ENCODE results near the gene ITGA2B.
"Not testable (repeated sequence)": the region's sequence is repeated elsewhere in the genome, so short reads cannot be mapped to it uniquely, and the experiment has no call there.

ITGA2B gene

DNA sequence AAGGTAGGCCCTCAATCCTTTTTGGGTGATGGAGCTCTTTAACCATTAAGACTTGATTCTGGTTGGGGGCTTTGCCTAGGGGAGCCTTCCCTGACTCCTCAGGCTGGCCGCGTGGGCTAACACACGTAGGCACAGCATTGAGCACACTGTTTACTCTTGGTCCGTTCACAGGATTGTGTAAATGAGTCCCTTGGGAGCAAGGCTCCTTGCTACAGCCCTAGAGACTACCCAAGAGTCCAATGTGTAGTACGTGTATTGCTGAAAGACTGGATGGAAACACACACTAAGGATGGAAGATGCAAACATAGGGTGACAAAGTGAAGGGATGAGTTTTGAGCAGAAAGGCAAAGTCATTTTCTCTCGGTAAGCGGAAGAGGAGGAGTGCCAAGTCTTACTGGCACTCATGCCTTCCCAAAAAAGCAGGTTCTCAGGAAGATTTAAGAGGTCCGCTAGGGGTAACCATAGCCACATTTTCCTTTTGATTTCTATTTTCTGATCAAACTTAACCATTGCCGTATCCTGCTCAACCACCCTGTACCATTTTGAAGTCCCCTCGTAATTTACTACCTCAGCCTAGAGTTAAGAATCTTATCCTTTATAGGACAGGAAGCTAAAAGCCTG is 911 bp upstream of the ITGA2B start:
- no peak for DNase-seq

DNA sequence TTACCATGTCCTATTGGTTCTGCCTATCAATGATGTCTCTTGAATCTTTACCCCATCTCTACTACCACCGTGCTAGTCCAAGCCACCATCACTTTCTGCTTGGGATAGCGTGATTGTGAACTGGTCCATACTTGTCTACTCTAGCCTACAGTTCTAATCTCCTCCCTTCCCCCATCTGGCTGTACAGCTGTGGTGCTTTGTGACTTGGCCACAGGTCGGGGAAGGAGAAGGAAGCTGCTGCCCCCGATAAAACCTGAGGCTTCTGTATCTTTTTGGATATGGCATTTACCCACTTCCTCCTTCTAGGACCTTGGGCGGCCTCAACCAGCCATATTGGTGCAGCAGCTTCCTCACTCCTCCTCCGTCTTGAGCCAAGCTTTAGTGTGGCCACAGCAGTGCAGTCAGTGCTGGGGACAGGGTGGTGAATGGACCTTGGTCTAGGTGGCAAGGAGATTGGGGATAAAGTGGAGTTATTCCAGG is 314 bp upstream of the ITGA2B start:
- no peak for DNase-seq

DNA sequence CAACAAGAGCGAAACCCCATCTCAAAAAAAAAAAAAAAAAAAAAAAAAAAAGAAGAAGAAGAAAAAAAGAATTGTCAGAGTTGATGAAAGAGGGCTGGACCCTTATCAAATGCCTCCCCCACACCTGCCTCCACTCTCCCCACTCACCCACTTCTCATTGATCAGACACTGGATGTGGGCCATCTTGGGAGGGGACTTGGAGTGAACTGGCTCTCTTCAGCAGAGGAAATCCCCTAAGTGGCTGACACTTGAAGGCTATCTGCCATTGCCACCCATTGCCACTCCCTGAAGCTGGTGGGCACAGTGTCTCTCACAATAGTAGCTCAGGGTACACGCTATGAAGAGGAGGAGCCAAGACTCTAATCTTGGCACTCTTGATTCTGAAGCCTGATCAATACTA is 1.6 kb downstream of the ITGA2B start:
- no peak for DNase-seq

DNA sequence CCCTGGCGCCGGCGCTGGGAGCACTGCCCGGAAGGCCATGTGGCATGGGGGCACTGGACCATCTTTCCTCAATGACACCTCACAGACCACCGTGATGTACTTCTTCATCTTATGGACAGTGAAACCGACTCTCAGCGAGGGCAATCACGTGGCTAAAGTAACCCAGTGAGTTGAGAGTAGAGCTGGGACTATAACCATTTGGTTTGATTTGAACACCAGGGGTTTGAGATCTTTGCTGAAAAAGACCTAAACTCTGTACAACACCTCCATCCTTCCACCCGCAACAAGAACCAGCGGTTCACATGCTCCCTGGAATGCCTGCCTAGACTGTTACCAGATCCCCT is 3.3 kb downstream of the ITGA2B start:
- DNase-seq, result no peak

DNA sequence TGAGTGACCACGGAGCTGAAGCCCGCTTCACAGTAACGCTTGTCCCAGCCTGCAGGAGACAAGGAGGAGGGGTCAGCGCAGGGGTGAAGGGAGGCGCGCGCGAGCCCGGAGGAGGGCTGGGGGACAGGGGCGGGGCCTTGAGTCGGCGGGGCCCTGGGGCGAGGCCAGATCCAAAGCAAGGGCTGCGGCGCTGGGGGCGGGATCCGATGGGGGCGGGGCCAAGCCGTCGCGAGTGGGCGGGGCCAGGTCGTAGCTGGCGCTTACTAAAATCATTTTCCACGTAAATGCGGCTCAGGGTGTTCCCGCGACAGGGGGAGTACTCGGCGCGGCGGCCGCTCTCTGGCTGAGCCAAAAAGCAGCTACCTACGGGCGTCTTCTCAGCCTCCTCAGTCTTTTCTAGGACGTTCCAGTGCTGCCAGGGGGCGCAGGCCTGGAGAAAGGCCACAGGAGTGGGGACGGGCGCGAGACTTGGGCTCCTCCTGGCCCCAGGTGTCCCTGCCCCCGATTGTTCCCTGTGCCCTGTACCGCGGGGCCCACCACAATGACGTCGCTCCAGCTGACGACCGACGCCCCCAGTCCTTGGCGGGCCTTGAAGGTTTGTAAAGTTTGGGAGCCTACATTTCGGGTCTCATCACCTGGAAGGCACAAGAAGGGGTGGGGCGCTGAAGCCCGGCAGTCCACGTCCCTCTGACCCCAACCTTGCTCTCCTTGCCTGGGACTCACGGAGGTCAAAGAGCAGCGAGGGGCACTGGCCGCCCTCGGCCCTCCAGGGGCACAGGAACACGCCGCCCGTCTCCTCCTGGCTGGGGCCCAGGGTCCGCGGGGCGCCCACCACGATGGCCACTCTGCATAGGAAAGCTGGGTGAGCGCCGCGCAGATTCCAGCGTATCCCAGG is 3.9 kb downstream of the ITGA2B start:
- peak; percentile 84 to 86 for DNase-seq

DNA sequence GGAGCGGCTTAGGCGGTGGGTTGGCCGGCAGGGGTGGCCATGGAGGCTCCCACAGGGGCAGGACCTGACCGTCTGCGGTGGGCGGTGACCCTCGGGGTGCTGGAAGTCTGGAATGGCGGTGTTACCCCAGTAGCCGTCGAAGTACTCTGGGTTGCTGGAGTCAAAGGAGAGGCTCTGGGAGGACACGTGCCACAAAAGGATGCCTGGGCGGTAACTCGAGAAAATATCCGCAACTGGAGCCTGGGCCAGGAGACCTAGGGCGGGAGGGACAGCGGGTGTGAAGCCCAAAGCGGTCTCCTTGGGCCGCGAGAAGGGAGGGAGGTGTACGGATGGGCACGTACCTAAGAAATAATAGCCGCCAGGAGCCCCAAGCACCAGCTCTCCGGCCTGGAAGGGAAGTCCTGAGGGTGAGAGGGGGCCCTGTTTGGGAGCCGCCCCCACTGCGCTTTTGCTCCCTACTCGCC is 4.6 kb downstream of the ITGA2B start:
- DNase-seq, result no peak

DNA sequence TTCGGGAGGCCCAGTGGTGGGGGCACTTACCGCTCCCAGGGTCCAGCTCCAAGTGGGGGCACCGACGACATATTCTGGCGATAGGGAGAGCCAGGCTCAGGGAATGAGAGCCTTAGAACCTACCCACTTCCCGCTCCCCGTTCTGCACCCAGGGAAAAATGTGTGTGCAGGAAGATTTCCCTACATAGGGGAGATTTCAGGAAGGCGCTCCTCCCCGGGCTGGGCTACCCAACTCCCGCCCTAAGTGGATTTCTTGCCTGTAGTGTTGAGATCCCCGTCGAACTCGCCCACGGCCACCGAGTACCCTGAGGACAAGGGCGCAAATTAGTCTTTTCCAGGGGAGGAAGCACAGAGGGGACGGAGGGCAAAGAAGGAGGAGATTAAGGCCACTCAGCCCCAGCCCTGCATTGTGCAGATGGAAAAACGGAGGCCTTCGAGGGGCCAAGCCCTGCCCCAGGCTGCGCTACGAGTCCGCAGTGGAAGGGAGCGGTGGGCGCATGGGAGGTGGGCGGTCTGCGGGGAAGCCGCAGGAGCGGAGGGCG is 5.1 kb downstream of the ITGA2B start:
- no peak for DNase-seq

DNA sequence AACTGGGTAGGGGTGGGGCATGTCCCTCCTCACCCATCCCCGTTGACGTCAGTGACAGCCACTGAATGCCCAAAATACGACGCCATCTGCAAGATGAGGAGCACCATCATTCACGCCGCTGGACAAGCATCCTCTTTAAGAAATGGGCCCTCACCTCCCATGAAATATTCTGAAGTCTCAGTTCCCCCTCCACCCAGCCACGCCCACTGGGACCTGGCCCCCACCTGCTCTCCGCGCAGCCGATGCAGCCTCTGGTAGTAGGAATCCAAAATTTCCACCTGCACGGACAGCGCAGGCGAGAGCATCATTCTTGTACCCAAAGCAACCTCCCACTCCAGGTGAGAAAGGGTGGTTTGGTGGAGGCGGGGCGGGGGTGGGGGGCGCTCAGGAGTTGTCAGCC is 5.6 kb downstream of the ITGA2B start:
- DNase-seq, result no peak

DNA sequence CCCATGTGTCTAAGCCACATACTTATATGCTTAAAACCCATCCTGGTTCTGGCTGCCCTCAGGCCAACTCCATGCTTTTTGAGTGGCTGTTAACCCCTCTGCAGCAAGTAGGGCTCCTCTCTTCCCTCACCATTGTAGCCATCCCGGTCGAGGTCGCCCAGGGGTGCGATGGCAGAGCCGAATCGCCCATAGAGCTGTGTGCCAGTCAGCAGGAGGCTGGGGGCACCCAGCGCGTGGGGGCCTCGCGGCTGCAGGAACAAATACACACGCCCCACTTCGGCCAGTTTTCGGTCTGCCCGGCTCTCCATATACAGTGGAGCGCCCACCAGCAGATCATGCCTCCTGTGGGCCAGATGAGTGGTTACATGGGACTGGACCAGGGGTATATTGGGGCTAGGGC is 6.1 kb downstream of the ITGA2B start:
- no peak for DNase-seq

DNA sequence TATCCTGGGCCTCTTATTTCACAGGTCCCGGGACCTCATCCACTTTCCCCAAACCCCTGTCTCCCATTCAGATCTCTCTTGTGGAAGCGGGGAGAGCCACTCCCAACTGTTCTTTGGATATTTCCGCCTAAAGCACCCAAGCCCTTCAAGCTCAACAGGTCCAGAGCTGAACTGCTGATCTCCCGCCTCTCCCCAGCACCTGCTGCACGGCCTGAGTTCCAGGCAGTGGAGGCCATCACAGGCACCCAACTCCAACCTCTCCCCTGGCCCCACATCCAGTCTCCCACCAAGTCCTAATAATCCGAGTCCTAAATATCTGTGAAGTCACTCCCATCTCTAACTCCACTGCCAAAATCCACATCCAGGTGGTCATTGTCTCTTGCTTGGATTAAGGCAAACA is 6.5 kb downstream of the ITGA2B start:
- DNase-seq, result no peak

DNA sequence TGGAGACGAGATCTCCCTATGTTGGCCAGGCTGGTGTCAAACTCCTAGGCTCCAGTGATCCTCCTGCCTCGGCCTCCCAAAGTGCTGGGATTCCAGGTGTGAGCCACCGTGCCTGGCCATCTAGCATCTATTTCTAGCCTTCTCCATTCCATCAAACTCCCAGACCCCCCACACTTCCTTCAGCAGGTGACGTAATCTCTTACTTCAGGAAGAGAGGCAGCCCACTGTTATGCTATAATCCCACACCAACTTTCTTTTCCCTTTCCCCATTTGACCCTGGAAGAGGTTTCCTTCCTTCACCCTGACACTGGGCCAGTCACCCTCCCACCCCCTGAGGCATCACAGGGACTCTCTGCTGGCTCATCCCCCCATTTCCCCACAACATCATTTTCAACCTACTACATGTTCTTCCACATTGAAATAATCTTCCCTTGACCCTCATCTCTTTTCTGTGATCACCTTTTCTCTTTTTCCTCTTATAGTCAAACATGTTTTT is 7.6 kb downstream of the ITGA2B start:
- DNase-seq, result no peak

DNA sequence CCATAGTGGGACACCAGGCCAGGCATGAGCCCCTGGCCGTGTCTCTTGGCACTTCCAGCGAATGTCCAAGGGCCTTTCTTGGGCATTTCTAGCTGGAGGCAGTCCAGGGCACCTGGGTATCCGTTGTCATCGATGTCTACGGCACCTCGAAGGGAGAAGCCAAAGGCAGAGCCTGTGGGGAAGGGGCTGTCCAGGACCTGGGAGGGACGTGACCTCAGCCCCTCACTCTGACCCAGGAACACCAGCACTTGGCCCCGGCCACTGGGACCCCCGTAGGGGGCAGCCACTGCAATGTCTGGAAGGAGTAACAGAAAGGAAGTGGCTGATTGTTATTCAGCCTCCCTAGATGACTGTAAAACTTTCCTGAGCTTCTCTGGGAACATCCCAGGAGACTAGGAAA is 8.7 kb downstream of the ITGA2B start:
- DNase-seq, result no peak

DNA sequence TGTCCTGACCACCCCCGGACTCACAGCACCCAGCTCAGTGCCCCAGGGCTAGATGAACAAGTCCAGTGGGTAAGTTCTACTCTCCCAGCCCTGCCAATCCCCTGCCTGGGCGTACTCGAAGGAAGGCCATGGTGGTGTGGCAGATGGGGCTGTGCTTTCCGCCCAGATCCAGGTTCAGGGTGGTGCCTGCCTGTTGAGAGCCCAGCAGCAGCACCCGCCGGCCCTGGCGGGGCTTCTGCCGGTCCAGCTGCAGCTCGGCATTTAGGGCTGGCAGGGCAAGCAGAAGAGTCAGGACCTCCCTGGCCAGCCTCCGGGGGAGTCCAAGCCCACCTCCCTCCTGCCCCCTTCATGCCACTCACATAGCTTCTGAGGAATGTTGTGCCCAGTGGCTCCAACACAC is 9.6 kb downstream of the ITGA2B start:
- no peak for DNase-seq

DNA sequence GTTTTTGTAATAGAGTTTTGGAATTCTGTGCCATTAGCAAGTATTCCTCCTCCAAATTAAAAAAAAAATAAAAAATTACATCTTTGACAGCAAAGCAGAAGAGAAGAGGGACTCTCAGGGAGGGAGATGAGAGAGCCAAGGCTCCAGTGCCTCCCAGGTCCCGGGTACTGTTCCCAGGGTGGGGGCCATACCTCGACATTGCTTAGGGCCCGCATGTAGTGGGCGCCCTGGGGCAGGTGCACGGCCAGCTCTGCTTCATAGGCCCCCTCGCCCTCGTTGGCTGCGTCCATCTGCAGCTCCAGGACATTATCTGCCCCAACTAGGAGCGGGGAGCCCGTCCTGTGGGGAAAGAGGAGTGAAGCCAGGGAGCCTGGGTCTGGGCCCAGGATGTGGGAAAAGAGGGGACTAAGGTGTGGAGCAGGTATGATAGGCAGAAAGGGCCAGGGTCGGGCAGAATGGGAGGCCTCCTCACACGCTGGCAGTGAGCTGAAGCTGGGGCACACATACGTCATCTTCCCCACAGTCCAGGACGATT is 11.2 kb downstream of the ITGA2B start:
- DNase-seq, result no peak

DNA sequence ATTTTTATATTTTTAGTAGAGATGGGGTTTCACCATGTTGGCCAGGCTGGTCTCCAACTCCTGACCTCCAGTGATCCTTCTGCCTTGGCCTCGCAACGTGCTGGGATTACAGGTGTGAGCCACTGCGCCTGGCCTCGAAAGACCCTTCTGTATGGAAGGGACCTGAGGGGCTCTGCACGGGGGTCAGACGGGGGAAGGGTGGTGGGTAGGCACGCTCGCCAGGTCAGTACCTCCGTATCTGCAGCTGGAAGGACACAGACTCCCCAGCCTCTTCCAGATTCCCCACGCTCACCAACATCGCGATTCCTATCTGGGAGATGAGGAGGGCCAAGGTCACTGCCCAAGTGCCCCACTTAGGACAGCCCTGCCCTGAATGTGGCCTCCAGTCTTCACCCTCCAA is 12.7 kb downstream of the ITGA2B start:
- DNase-seq, result no peak

DNA sequence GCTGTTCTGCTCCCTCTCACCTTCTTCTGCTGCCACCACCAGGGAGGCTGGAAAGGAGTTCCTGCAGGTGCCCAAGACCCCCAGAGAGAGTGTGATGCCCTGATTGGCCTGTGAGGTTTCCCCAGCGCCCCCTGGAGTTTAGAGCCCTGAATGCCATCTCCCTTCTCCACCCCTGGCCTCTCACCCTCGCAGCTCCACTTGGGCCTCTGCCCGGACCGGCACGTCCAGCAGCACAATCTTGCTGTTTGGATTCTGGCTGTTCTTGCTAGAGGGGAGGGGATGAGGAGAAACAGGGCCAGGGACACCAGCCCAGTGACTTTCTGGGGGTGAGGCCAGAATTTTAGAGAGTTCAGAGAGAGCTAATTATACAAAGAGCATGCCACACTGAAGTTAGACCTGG is 13.3 kb downstream of the ITGA2B start:
- DNase-seq, result no peak

DNA sequence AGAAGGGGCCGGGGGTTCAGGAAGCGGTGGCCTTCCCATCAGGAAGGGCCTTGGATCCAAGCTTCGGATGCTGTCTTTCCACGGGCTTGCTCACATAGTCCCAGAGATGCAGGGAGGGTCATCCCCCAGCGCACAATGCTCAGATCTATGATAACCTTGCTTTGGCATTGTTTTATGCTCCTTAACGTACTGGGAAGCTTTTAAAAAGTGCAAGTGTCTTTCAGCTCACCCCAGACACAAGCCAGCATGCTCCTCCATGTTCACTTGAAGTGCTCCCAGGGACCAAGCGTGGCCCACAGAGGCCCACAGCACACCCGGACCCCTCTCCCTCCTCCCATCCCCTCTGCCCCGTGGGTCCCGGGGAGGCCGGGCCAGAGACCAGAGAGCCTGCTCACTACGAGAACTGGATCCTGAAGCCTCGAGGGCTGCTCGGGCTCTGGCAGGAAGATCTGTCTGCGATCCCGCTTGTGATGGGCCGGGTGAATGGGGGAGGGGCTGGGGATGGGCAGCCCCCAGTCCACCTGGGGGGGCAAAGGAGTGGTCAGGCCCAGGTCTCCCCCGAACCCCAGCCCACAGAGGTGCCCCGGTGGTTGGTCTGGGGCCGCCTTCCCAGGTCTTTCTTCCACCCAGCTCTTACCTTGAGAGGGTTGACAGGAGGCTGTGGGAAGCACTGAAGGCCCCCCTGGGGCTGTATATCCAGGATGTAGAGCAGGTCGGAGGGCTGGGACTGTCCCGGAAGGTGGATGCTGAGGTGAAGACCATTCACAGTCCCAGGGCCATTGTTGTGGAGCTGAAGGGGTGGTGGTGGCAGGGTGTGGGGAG is 14.0 kb downstream of the ITGA2B start:
- no peak for DNase-seq

DNA sequence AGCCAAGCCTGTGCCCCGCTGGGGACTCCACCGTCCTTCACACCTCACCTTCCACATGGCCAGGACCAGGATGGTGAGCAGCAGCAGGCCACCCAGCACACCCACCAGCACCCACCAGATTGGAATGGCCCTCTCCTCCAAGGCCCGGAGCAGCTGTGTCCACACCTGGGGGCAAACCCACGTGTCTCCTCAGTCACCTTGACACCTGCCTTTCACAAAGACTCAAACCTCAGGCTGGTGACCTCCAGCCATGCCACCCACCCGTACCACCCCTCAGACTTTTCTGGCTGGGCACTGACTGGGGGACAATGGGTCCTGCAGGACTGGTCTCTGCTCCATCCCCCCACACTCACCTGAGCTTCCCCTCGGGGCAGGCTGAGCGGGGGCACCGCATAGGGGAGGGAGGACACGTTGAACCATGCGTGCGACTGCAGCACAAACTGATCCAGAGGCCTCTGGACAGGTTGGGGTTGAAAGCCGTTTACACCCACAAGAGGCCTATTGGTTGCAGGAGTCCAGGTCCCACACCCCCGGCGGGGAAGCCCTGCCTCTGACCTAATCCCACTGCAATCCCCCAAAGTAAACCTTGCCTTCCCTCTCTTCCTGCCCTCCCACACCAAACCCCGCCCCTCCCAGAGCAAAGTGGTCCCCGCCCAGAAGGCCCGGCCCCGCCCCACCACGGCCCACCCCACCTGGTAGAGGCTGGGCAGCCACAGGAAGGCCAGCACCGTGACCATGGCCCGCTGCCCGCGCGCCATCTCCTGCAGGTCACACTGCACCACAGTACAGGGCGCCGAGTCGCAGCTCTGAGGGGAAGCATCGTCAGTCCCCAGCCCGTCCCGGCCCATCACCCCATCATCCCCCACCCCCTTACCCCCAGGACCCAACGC is 14.9 kb downstream of the ITGA2B start:
- no peak for DNase-seq

DNA sequence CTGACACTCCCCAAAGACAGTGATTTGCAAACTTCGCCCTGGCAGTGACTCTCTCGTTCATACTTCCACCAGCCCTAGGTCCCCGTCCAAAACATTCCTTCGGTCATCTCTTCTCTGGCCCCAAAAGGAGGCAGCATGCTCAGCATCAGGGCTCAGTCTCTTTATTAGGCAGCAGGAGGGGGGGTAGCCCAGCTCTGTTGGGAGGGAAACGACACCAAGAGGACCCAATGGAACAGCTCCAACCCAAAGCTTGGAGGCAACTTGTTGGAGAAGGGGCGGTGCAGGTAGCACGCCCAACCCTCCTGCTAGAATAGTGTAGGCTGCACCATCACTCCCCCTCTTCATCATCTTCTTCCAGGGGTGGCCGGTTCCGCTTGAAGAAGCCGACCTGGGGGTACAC is 17.4 kb downstream of the ITGA2B start:
- no peak for DNase-seq

DNA sequence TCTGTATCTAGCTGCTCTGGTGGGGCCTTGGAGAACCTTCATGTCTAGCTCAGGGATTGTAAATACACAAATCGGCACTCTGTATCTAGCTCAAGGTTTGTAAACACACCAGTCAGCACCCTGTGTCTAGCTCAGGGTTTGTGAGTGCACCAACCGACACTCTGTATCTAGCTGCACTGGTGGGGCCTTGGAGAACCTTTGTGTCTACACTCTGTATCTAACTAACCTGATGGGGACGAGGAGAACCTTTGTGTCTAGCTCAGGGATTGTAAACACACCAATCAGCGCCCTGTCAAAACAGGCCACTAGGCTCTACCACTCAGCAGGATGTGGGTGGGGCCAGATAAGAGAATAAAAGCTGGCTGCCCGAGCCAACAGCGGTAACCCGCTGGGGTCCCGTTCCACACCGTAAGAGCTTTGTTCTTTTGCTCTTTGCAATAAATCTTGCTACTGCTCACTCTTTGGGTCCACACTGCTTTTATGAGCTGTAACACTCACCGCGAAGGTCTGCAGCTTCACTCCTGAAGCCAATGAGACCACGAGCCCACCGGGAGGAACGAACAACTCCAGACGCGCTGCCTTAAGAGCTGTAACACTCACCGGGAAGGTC is 19.9 kb downstream of the ITGA2B start:
- not testable (repeated sequence) for DNase-seq

Measured in activated CD4-positive, alpha-beta T cell treated with anti-CD3 and anti-CD28 coated beads for 4 hours (primary cell).